Prostate gland (tissue), 2 donors: Measurements from ENCODE around the gene MMP15.

Source experiments
- CTCF ChIP-seq, 4 experiments: fragments of 200-600 bp in 2 of 4; fragments of 450-650 bp in 2 of 4; sonication (generic) in 2 of 4; IDR thresholded peaks; 1 replicate in 3 of 4; 2 replicates in 1 of 4; pipeline ENCODE4 v1.5.1; 2016 to 2019; ENCODE audit warnings: antibody characterized with exemption in 4 of 4, mild to moderate bottlenecking in 2 of 4, moderate library complexity in 2 of 4
- POLR2A ChIP-seq: fragments of 450-650 bp; IDR thresholded peaks from one replicate; pipeline ENCODE4 v1.6.1; 2016; ENCODE audit warnings: antibody characterized with exemption, mild to moderate bottlenecking
- POLR2AphosphoS5 ChIP-seq: sonication (generic); formaldehyde crosslinking; IDR thresholded peaks from one replicate; pipeline ENCODE4 v1.6.1; 2017; ENCODE audit warnings: antibody characterized with exemption

- TF ChIP-seq CTCF (IDR thresholded peaks at IDR 0.05): no peak
- no peak for TF ChIP-seq POLR2A
- no peak for TF ChIP-seq POLR2AphosphoS5
Observed at GRCh38 chr16:58082381-58082780, 56.8 kb downstream of the MMP15 start.
